Neural cell (in vitro differentiated cells): Measurements from ENCODE around the gene CCR7. TPM values are rescaled to one million over a fixed set of nuclear protein-coding genes. Genes with fewer than 3 reads are reported as not detected.

Source experiments
- H2AFZ ChIP-seq: fragments of 200-600, 300-800 bp; sonication (generic), shearing (Covaris generic); 2 replicates; pipeline ENCODE4 v1.6.0; 2014; ENCODE audit warnings: low read depth, mild to moderate bottlenecking, antibody characterized with exemption, low read length, moderate library complexity
- H3F3A ChIP-seq: fragments of 200-600 bp; shearing (Covaris generic); 2 replicates; pipeline ENCODE4 v1.6.1; 2016; ENCODE audit warnings: mild to moderate bottlenecking, moderate library complexity, mixed read lengths, antibody characterized with exemption, low read length; ENCODE audit not compliant: insufficient read depth, poor library complexity, severe bottlenecking
- H3K27ac ChIP-seq: fragments of 200-600, 300-800 bp; sonication (generic), shearing (Covaris generic); 2 replicates; pipeline ENCODE4 v1.5.1; 2014; ENCODE audit warnings: mild to moderate bottlenecking, low read length, moderate library complexity
- H3K27me3 ChIP-seq: fragments of 300-800, 200-600 bp; sonication (generic), shearing (Covaris generic); 2 replicates; pipeline ENCODE4 v1.6.0; 2014; ENCODE audit warnings: mild to moderate bottlenecking, low read depth, low read length, moderate library complexity; ENCODE audit not compliant: insufficient read depth
- H3K36me3 ChIP-seq: fragments of 300-800, 200-600 bp; sonication (generic), shearing (Covaris generic); 2 replicates; pipeline ENCODE4 v1.5.1; 2014; ENCODE audit warnings: mild to moderate bottlenecking, antibody characterized with exemption, low read length, moderate library complexity; ENCODE audit not compliant: insufficient read depth
- H3K4me2 ChIP-seq: fragments of 300-800, 200-600 bp; sonication (generic), shearing (Covaris generic); 2 replicates; pipeline ENCODE4 v1.6.0; 2014; ENCODE audit warnings: mild to moderate bottlenecking, low read length
- H3K4me3 ChIP-seq: fragments of 300-800, 200-600 bp; sonication (generic), shearing (Covaris generic); 2 replicates; pipeline ENCODE4 v1.5.1; 2014; ENCODE audit warnings: mild to moderate bottlenecking, low read length, moderate library complexity
- H3K79me2 ChIP-seq: fragments of 200-600 bp; shearing (Covaris generic); replicated peaks from 2 replicates; pipeline ENCODE4 v1.6.0; 2014; ENCODE audit warnings: mild to moderate bottlenecking, low read length, moderate library complexity; ENCODE audit not compliant: insufficient read depth
- H3K9ac ChIP-seq: fragments of 300-800, 200-600 bp; sonication (generic), shearing (Covaris generic); 2 replicates; pipeline ENCODE4 v1.6.1; 2016; ENCODE audit warnings: mild to moderate bottlenecking, low read length, mixed read lengths
- H3K9me2 ChIP-seq: fragments of 200-600 bp; shearing (Covaris generic); 2 replicates; pipeline ENCODE4 v1.6.1; 2016; ENCODE audit warnings: mild to moderate bottlenecking, low read length, mixed read lengths; ENCODE audit not compliant: insufficient read depth
- H3K9me3 ChIP-seq: fragments of 200-600, 300-800 bp; sonication (generic), shearing (Covaris generic); 2 replicates; pipeline ENCODE4 v1.6.1; 2016; ENCODE audit warnings: mild to moderate bottlenecking, mixed run types, low read length, moderate library complexity, mixed read lengths
- H4K20me1 ChIP-seq: fragments of 200-600 bp; shearing (Covaris generic); 2 replicates; pipeline ENCODE4 v1.6.1; 2016; ENCODE audit warnings: mild to moderate bottlenecking, mixed run types; ENCODE audit not compliant: insufficient read depth
- EP300 ChIP-seq: fragments of 450-650 bp; conservative IDR thresholded peaks from 2 replicates; pipeline ENCODE4 v1.6.1; 2014; ENCODE audit warnings: antibody characterized with exemption, mild to moderate bottlenecking, moderate library complexity; ENCODE audit not compliant: poor library complexity, severe bottlenecking
- EZH2 ChIP-seq: fragments of 200-600, 300-800 bp; shearing (Covaris generic), sonication (generic); IDR thresholded peaks from 2 replicates; pipeline ENCODE4 v1.6.1; 2014; ENCODE audit warnings: antibody characterized with exemption, low read length, borderline replicate concordance, mild to moderate bottlenecking; ENCODE audit not compliant: insufficient read depth, poor library complexity, severe bottlenecking
- MXI1 ChIP-seq: fragments of 450-650 bp; conservative IDR thresholded peaks from 2 replicates; pipeline ENCODE4 v1.6.1; 2014; ENCODE audit warnings: antibody characterized with exemption, mild to moderate bottlenecking; ENCODE audit not compliant: poor library complexity, severe bottlenecking
- POLR2AphosphoS5 ChIP-seq: IDR thresholded peaks from 2 replicates; pipeline ENCODE4 v1.6.1; 2012
- RAD21 ChIP-seq: fragments of 450-650 bp; conservative IDR thresholded peaks from 2 replicates; pipeline ENCODE4 v1.6.1; 2014; ENCODE audit warnings: antibody characterized with exemption, mild to moderate bottlenecking, moderate library complexity
- SMC3 ChIP-seq: fragments of 450-650 bp; conservative IDR thresholded peaks from 2 replicates; pipeline ENCODE4 v1.6.1; 2014; ENCODE audit warnings: antibody characterized with exemption, mild to moderate bottlenecking, moderate library complexity; ENCODE audit not compliant: poor library complexity
- TAF1 ChIP-seq: IDR thresholded peaks from 2 replicates; pipeline ENCODE4 v1.6.1; 2012; ENCODE audit warnings: low read depth
- polyA plus RNA-seq: library from polyadenylated mRNA; depleted of rRNA; stranded (reverse); fragments of >200 nt; gene quantifications from 2 replicates; pipeline ENCODE4 v1.2.3, GENCODE V29; 2014
- TF ChIP-seq, protein P1 (sequence below): fragments of 450-650 bp; IDR thresholded peaks from 2 replicates; pipeline ENCODE4 v1.5.1; 2014; ENCODE audit warnings: antibody characterized with exemption, mild to moderate bottlenecking, moderate library complexity; ENCODE audit not compliant: poor library complexity, severe bottlenecking
- TF ChIP-seq, protein P2 (sequence below): IDR thresholded peaks from 2 replicates; pipeline ENCODE4 v1.6.1; 2012; ENCODE audit warnings: borderline replicate concordance

Gene CCR7
- polyA plus RNA-seq, 1 donor from 2014 or later = not detected

DNA sequence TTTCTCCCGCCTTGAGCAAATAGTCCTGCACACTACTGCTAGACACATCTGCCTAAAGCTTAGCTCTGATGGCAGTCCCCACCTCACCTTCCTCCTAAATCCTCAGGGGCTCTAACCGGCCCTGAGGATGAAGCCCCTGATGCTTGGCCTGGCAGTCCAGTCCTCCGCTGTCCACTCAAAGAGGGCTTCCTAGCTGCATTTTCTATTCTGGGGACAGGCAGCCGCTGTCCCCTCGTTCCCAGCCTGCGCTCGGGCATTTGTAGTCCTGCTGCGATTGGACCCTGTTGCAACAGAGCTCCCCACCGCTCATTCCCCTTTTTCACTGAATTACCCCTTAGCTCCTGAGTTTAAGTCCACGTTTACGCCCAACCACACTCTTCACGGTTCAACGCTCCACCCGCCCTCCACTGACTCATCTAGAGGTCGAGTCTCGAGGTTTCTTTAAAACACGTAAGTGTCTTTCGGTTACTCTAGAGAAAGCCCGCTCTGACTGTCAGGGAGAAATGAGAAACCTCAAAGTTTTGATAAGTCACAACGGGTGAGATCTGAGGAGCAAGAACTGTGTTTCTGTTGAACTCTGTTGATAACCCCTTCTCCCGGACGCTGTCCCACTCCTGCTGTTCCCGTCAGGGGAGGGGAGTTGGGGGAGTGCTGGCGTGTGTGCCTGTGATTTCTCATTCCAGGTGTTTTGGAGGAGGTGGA lies 4.5 kb downstream of the CCR7 start:
- no peak overlapping the region for H3K9ac ChIP-seq
- H3K27ac ChIP-seq = no peak overlapping the region
- H3K4me2 ChIP-seq = no peak overlapping the region
- H3K9me2 ChIP-seq = no peaks in the 10 kb centered on the region
- H4K20me1 ChIP-seq = no peaks in the 10 kb centered on the region
- H2AFZ ChIP-seq = no peak overlapping the region
- H3K79me2 ChIP-seq = no peaks in the 10 kb centered on the region
- TF ChIP-seq, protein P1, sequence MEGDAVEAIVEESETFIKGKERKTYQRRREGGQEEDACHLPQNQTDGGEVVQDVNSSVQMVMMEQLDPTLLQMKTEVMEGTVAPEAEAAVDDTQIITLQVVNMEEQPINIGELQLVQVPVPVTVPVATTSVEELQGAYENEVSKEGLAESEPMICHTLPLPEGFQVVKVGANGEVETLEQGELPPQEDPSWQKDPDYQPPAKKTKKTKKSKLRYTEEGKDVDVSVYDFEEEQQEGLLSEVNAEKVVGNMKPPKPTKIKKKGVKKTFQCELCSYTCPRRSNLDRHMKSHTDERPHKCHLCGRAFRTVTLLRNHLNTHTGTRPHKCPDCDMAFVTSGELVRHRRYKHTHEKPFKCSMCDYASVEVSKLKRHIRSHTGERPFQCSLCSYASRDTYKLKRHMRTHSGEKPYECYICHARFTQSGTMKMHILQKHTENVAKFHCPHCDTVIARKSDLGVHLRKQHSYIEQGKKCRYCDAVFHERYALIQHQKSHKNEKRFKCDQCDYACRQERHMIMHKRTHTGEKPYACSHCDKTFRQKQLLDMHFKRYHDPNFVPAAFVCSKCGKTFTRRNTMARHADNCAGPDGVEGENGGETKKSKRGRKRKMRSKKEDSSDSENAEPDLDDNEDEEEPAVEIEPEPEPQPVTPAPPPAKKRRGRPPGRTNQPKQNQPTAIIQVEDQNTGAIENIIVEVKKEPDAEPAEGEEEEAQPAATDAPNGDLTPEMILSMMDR = no peak
- no peak for TF ChIP-seq TAF1
- no peak for TF ChIP-seq RAD21
- TF ChIP-seq, protein P2, sequence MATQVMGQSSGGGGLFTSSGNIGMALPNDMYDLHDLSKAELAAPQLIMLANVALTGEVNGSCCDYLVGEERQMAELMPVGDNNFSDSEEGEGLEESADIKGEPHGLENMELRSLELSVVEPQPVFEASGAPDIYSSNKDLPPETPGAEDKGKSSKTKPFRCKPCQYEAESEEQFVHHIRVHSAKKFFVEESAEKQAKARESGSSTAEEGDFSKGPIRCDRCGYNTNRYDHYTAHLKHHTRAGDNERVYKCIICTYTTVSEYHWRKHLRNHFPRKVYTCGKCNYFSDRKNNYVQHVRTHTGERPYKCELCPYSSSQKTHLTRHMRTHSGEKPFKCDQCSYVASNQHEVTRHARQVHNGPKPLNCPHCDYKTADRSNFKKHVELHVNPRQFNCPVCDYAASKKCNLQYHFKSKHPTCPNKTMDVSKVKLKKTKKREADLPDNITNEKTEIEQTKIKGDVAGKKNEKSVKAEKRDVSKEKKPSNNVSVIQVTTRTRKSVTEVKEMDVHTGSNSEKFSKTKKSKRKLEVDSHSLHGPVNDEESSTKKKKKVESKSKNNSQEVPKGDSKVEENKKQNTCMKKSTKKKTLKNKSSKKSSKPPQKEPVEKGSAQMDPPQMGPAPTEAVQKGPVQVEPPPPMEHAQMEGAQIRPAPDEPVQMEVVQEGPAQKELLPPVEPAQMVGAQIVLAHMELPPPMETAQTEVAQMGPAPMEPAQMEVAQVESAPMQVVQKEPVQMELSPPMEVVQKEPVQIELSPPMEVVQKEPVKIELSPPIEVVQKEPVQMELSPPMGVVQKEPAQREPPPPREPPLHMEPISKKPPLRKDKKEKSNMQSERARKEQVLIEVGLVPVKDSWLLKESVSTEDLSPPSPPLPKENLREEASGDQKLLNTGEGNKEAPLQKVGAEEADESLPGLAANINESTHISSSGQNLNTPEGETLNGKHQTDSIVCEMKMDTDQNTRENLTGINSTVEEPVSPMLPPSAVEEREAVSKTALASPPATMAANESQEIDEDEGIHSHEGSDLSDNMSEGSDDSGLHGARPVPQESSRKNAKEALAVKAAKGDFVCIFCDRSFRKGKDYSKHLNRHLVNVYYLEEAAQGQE = no peak
- no peak overlapping the region for H3K4me3 ChIP-seq
- no peaks in the 10 kb centered on the region for H3F3A ChIP-seq
- H3K36me3 ChIP-seq = no peaks in the 10 kb centered on the region
- H3K27me3 ChIP-seq = no peaks in the 10 kb centered on the region
- H3K9me3 ChIP-seq = no peaks in the 10 kb centered on the region

DNA sequence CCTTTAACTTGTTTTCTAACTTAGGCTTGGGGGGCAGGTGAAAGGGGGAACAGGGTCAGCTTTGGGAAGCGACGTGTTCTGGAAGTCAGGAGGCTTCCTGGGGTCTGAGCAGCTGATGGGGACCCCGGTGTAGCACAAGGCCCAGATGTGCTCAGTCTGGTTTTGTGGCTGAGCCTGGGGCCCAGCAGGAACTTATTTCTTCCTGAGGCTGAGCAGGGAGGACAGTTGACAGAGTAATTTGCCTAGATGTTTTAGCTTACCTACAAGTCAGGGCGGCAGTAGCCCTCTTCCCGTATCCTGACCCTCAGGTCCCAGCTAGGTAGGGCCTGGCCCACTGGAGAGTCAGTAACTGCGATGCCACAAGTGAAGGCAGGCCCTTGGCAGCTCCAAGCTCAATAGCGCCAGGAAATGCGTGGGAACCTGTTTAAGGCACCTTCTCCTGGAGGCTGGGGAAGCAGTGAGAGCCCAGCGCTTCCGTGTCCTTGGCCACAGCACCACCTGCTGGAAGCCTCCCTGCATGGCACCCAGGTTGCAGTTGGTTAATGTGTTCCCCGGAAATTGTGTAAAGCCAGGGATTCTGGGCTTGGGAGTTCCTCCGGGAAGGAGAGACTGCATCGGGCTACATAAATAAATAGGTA lies 5.2 kb downstream of the CCR7 start:
- H3K9me3 ChIP-seq = no peaks in the 10 kb centered on the region
- no peak overlapping the region for H3K27ac ChIP-seq
- no peak overlapping the region for H3K4me3 ChIP-seq
- no peaks in the 10 kb centered on the region for H3K79me2 ChIP-seq
- TF ChIP-seq POLR2AphosphoS5 (no peak), MXI1 (no peak), TAF1 (no peak), RAD21 (peak; percentile 97), EZH2 (no peak), EP300 (no peak), SMC3 (peak; percentile 96)
- TF ChIP-seq, protein P1 = peak; percentile 99
- H3K4me2 ChIP-seq = no peak overlapping the region
- no peaks in the 10 kb centered on the region for H3K36me3 ChIP-seq
- H2AFZ ChIP-seq = no peak overlapping the region
- H3K9me2 ChIP-seq = no peaks in the 10 kb centered on the region
- H3K27me3 ChIP-seq = no peaks in the 10 kb centered on the region
- no peaks in the 10 kb centered on the region for H4K20me1 ChIP-seq
- H3K9ac ChIP-seq = no peak overlapping the region
- no peaks in the 10 kb centered on the region for H3F3A ChIP-seq
